Immature natural killer cell (primary cell): Measurements from ENCODE around the gene SPSB3. TPM values are rescaled to one million over a fixed set of nuclear protein-coding genes. Genes with fewer than 3 reads are reported as not detected.

Experiments
- DNase-seq, 3 donors: peaks; one replicate each; pipeline ENCODE4 v3.0.0; 2022; ENCODE audit warnings: mixed read lengths in 1 of 3
- H3K27ac Mint-ChIP-seq, 6 donors: one replicate each; pipeline ENCODE4 v1.8.0; 2020; ENCODE audit warnings: mixed read lengths in 6 of 6, mild to moderate bottlenecking in 5 of 6, inconsistent platforms in 4 of 6, moderate library complexity in 3 of 6
- H3K27me3 Mint-ChIP-seq, 3 donors: one replicate each; pipeline ENCODE4 v1.8.0; 2020 to 2021; ENCODE audit warnings: low read depth in 3 of 3, mild to moderate bottlenecking in 3 of 3, mixed read lengths in 3 of 3, moderate library complexity in 3 of 3, inconsistent platforms in 1 of 3
- H3K36me3 Mint-ChIP-seq, 3 donors: one replicate each; pipeline ENCODE4 v1.8.0; 2020; ENCODE audit warnings: mixed read lengths in 3 of 3, inconsistent platforms in 2 of 3, mild to moderate bottlenecking in 2 of 3
- H3K4me1 Mint-ChIP-seq, 2 donors: one replicate each; pipeline ENCODE4 v1.8.0; 2020; ENCODE audit warnings: inconsistent platforms in 2 of 2, mild to moderate bottlenecking in 2 of 2, mixed read lengths in 2 of 2, moderate library complexity in 1 of 2
- H3K4me3 Mint-ChIP-seq, 5 donors: one replicate each; pipeline ENCODE4 v1.8.0; 2020; ENCODE audit warnings: mild to moderate bottlenecking in 5 of 5, mixed read lengths in 5 of 5, inconsistent platforms in 3 of 5, moderate library complexity in 3 of 5
- H3K9me3 Mint-ChIP-seq, 6 donors: one replicate each; pipeline ENCODE4 v1.8.0; 2020; ENCODE audit warnings: mild to moderate bottlenecking in 6 of 6, mixed read lengths in 6 of 6, inconsistent platforms in 4 of 6, moderate library complexity in 3 of 6
- polyA plus RNA-seq, 3 donors: library from polyadenylated mRNA; unstranded; fragments of 300-500 nt; fragmentation: Illumina TruSeq; gene quantifications; one replicate each; pipeline ENCODE4 v1.2.3, GENCODE V29; 2021

The SPSB3 gene
- polyA plus RNA-seq, 3 donors from 2014 or later, result 68.3 to 80.4 (median 77.6) TPM

DNA sequence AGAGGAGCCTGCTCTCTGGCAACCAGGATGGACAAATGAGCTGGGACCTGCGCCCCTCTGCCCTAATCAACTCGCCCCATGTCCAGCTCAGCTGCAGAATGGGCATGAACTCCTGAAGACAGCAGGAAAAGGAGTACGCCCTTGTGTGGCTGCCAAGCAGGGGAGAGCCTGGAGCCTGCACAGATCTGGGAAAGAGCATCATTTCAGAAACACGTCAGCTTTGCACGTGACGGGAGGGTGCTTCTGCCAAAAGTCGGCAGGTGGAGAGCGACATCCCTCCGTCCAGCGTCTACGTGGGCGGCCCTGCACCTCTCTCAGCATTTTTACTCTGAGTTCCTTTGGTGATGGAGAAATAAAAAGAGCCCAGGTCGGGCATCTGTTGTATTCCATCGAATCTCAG is 29.5 kb downstream of the SPSB3 start:
- Mint-ChIP-seq H3K4me1 (peaks cover 6 to 8% of the 10 kb centered on the region in 2 donors), H3K27ac (no peak overlapping the region), H3K9me3 (no peaks in the 10 kb centered on the region), H3K4me3 (no peak overlapping the region), H3K27me3 (peaks cover 0 to 2% (median 2%) of the 10 kb centered on the region in 3 donors), H3K36me3 (peaks cover 0 to 19% (median 0%) of the 10 kb centered on the region in 3 donors)
- DNase-seq, result no peak

DNA sequence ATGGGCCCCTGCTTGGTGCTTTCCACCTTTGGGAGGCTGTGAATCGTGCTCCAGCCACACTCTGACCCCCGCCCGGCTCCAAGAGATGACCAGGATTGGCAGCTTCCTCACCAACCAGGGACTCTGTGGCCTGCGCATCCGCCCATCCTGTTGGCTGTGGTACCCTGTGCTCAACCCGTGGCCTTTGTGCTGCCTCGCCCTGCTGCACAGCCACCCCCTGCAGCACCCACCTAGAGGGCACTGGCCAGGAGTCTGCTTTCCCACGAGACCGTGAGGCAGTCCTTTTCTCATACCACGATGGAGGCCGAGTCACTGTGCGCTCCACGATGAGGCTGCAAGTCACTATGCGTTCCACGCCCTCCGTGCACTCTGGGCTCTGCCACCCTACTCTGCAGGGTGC is 30.4 kb downstream of the SPSB3 start:
- H3K4me3 Mint-ChIP-seq, result no peak overlapping the region
- DNase-seq, result no peak

GRCh38 chr16:1749152-1750117 is 32.9 kb downstream of the SPSB3 start:
- H3K27ac Mint-ChIP-seq, result no peak overlapping the region
- H3K9me3 Mint-ChIP-seq, result no peaks in the 10 kb centered on the region
- H3K27me3 Mint-ChIP-seq, result peaks cover 0 to 2% (median 2%) of the 10 kb centered on the region in 3 donors
- H3K4me1 Mint-ChIP-seq, result no peaks in the 10 kb centered on the region
- peaks cover 4 to 18% (median 7%) of the 10 kb centered on the region in 3 donors for H3K36me3 Mint-ChIP-seq
- no peak for DNase-seq
- H3K4me3 Mint-ChIP-seq, result no peak overlapping the region

More for the DNA sequence above, 30.4 kb downstream of the SPSB3 start:
- peaks cover 0 to 19% (median 0%) of the 10 kb centered on the region in 3 donors for H3K36me3 Mint-ChIP-seq
- H3K9me3 Mint-ChIP-seq, result no peaks in the 10 kb centered on the region
- H3K4me1 Mint-ChIP-seq, result peaks cover 3 to 5% of the 10 kb centered on the region in 2 donors
- H3K27me3 Mint-ChIP-seq, result peaks cover 0 to 2% (median 2%) of the 10 kb centered on the region in 3 donors
- H3K27ac Mint-ChIP-seq, result no peak overlapping the region

DNA sequence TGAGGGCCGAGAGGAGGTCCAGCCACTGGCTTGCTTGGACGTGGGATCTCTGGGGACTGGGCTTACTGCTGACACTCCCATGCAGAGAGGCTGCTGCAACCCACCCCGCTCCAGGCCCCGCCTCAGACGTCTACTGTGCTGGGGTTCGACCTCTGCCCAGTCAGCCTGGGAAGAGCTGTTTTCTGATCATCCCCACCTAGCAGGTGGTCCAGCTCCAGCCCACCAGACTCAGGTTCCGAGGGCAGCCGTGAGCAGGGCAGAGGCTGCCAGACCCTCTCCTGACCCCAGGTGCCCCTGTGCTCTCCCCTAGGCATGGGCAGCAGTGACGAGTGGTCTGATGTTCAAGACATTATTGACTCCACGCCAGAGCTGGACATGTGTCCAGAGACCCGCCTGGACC is 34.4 kb downstream of the SPSB3 start:
- H3K27ac Mint-ChIP-seq, result no peak overlapping the region
- H3K36me3 Mint-ChIP-seq, result peaks cover 4 to 18% (median 7%) of the 10 kb centered on the region in 3 donors
- no peaks in the 10 kb centered on the region for H3K4me1 Mint-ChIP-seq
- H3K27me3 Mint-ChIP-seq, result peaks cover 2% of the 10 kb centered on the region in 3 donors
- no peak overlapping the region for H3K4me3 Mint-ChIP-seq
- H3K9me3 Mint-ChIP-seq, result no peaks in the 10 kb centered on the region
- no peak for DNase-seq

DNA sequence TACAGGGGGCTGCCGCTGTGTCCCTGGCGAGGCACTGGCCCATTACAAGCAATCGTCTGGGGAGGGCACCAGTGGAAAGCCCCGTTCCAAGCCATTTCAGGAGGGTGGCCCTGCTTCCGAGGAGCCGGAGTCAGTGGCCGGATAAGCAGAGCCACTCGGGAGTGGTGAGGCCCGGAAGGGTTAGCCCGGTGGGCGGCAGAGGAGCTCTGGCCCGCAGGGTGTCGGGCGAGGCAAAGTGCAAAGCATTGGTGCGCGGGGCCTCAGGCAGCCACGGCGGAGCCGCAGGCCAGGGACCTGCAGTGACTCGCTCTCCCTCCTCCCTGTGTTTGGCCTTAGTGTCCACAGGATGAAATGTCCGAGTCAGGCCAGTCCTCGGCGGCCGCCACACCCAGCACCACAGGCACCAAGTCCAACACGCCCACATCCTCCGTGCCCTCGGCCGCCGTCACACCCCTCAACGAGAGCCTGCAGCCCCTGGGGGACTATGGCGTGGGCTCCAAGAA is 35.6 kb downstream of the SPSB3 start:
- no peaks in the 10 kb centered on the region for H3K4me1 Mint-ChIP-seq
- H3K27ac Mint-ChIP-seq, result no peak overlapping the region
- peaks cover 4 to 15% (median 7%) of the 10 kb centered on the region in 3 donors for H3K36me3 Mint-ChIP-seq

DNA sequence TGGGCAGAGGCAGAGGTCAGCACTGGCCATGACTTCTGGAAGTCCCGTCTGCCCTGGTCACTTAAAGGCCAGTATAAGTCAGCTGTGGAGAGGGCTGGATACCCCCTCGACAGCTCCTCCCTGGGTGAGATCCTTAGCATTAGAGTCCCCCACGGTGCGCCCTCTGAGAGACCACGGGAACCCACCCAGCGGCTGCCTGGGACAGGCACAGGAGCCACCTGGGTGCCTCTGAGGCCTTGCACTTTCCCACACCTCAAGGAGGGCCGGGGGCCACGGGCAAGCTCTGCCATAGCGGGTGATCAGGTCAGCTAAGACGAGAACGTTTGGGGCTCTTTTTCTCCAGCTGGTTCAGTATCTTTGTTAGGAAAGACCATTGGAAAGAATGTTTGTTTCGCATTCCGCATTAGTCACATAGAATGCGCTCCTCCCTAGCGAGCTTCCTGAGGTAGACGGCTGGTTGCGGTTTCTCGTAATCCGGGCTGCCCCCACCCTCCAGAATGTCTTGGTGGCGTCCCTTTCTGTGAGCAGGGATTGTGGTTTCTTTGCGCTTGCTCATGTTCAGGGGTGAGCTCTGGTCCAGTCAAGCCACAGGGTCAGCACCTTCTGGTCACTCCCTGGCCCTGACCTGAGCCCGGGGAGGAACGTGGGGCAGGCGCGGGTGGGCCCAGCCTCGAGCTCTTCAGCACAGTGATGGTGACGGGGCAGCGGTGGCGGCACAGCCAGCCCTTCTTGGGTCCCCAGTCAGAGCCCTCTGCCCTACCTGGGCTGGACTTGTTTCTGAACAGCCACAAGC is 36.3 kb downstream of the SPSB3 start:
- Mint-ChIP-seq H3K27ac (no peak overlapping the region), H3K4me1 (no peaks in the 10 kb centered on the region), H3K4me3 (no peak overlapping the region), H3K27me3 (peaks cover 0 to 2% (median 0%) of the 10 kb centered on the region in 3 donors), H3K9me3 (no peaks in the 10 kb centered on the region), H3K36me3 (peaks cover 4 to 15% (median 7%) of the 10 kb centered on the region in 3 donors)
- no peak for DNase-seq

More for the DNA sequence above, 35.6 kb downstream of the SPSB3 start:
- Mint-ChIP-seq H3K27me3 (peaks cover 0 to 2% (median 0%) of the 10 kb centered on the region in 3 donors), H3K4me3 (no peak overlapping the region), H3K9me3 (no peaks in the 10 kb centered on the region)
- DNase-seq, result no peak

GRCh38 chr16:1745181-1745899 is 37.0 kb downstream of the SPSB3 start:
- Mint-ChIP-seq H3K27me3 (peaks cover 0 to 4% (median 2%) of the 10 kb centered on the region in 3 donors), H3K4me3 (no peak overlapping the region), H3K36me3 (peaks cover 4 to 15% (median 7%) of the 10 kb centered on the region in 3 donors), H3K4me1 (no peaks in the 10 kb centered on the region), H3K27ac (peak overlapping the region in 2 of 6 donors; percentile 26 to 74), H3K9me3 (no peaks in the 10 kb centered on the region)
- DNase-seq, result no peak

DNA sequence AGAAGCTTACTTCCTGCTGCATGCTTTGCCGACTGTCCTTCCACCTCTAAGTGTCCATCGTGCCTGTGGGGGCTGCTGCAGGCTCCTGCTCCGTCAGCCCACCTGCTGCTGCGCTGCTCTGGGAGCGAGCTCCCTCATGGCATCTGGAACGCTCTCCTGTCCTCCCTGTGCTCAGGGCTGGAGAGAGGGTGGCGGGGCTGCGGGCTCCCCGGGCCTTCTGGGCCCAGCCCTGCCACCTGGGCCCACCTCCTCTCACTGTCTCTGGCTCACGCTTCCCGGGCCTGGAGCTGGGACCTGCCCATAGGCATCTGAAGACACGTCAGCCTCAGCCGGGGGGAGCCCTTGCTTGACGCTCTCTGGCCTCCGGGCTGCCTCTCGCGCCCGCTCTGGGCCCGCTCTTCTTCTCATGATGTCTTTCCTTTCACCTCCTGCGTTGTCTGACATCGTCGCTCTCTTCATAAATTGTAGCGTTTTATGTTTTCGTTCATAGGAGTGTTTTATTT is 38.0 kb downstream of the SPSB3 start:
- DNase-seq, result no peak
- H3K27me3 Mint-ChIP-seq, result peaks cover 0 to 4% (median 2%) of the 10 kb centered on the region in 3 donors
- H3K9me3 Mint-ChIP-seq, result no peaks in the 10 kb centered on the region
- no peak overlapping the region for H3K4me3 Mint-ChIP-seq
- no peaks in the 10 kb centered on the region for H3K4me1 Mint-ChIP-seq
- H3K36me3 Mint-ChIP-seq, result peaks cover 4 to 15% (median 7%) of the 10 kb centered on the region in 3 donors
- H3K27ac Mint-ChIP-seq, result no peak overlapping the region

GRCh38 chr16:1743376-1744337 is 38.7 kb downstream of the SPSB3 start:
- Mint-ChIP-seq H3K4me1 (no peaks in the 10 kb centered on the region), H3K36me3 (peaks cover 4 to 9% (median 7%) of the 10 kb centered on the region in 3 donors), H3K9me3 (no peaks in the 10 kb centered on the region), H3K27ac (no peak overlapping the region), H3K27me3 (peaks cover 0 to 4% (median 2%) of the 10 kb centered on the region in 3 donors), H3K4me3 (no peak overlapping the region)
- DNase-seq, result no peak

DNA sequence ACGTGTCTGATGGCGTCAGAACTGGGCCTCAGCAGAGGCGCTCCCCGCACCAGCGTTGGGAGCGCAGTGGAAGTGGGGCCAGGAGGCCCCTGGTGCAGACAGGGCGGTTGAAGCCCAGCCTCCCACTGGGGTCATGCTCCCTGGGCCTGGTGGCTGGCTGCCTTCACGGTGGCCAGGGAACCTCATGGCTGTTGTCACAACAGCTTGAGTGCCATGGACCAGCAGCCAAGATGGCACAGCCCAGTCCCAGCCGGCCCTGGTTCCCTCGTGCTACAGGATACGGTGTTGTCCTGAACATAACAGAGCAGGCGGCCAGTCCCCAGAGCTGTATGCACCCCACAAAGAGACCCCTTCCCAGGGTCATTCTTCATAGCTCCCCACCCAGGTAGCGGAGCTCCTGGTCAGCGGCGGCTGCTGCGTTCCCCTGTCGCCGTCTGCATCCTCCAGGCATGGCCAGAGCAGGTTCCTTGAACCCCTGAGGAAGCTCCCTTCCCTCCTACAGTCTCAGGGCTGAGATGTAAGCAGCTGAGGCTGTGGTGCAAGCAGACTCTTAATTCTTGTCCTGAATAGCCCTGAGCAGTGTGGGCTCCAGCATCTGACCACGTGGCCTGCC is 40.7 kb downstream of the SPSB3 start:
- H3K9me3 Mint-ChIP-seq, result no peaks in the 10 kb centered on the region
- H3K4me1 Mint-ChIP-seq, result no peaks in the 10 kb centered on the region
- no peak overlapping the region for H3K4me3 Mint-ChIP-seq
- peaks cover 0 to 4% (median 2%) of the 10 kb centered on the region in 3 donors for H3K27me3 Mint-ChIP-seq
- H3K27ac Mint-ChIP-seq, result no peak overlapping the region
- DNase-seq, result no peak
- peaks cover 4 to 8% (median 7%) of the 10 kb centered on the region in 3 donors for H3K36me3 Mint-ChIP-seq

DNA sequence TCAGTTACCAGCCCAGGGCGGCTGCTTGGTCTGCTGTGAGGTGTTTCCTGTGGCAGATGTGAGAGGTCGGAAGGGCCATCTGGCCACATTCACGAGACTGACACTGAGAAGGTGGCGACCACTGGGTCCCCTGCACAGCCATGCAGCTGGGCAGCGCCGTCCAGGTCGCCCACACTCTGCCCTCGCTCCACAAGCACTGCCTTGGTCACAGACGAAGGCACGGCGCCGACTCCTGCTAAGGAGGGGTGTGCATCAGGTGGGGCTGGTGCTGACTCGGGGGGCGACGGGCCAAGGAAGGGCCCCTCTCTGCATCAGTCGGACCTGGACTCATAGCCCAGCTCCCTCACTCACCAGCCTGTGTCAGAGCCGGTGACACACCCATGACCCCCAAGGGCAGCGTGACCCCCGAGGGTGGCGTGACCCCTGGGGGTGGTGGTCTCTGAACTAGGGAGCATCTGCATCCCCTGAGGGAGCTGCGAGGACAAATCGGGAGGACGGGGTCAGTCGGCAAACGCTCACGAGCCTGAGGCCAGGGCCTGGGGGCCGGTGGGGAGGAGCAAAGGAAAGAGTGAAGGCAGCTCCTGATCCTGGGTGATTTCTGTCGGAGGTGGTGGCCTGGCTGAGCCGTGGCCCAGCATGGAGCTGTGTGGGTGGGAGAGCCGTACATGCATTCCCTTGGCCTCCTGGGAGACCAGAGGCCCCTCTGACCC is 41.4 kb downstream of the SPSB3 start:
- Mint-ChIP-seq H3K27me3 (peaks cover 0 to 4% (median 2%) of the 10 kb centered on the region in 3 donors), H3K36me3 (peaks cover 4 to 8% (median 7%) of the 10 kb centered on the region in 3 donors), H3K27ac (no peak overlapping the region), H3K4me3 (no peak overlapping the region), H3K4me1 (no peaks in the 10 kb centered on the region), H3K9me3 (no peaks in the 10 kb centered on the region)
- DNase-seq, result no peak
